Measurements from ENCODE around the gene CBX8.
"Not testable (repeated sequence)": the region's sequence is repeated elsewhere in the genome, so short reads cannot be mapped to it uniquely, and the experiment has no call there.

Gene CBX8

DNA sequence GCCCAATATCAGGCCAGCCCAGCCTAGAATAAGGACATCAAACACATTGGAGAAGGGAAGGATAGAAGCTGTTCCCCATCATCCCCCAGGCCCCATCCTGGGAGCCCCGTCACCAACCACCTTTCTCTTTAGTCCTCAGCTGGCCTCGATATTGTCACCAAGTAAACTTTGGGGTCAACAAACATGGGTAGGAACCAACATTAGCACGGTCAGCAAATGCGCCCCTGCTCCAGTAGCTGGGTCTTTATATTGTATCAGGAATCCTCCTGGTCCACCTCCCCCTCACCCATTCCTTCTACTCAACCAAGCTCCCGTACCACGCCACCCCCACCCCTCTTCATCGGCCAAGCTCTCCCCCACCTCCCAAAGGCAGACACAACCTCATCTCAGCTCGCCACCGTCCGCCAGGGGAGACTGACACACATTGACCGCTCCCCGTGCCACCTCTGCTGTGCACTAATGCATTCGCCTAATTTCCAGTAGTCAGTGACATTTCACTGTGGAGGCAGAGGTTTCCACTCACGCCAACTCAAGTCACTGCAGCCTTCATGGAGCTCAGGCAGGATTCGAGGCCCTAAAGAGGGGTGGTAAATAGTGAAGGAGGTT, 39.6 kb downstream of the CBX8 start:
- no peak for DNase-seq (ENCODE audit: extremely low read depth in 1 of 2, low read depth in 1 of 2)

DNA sequence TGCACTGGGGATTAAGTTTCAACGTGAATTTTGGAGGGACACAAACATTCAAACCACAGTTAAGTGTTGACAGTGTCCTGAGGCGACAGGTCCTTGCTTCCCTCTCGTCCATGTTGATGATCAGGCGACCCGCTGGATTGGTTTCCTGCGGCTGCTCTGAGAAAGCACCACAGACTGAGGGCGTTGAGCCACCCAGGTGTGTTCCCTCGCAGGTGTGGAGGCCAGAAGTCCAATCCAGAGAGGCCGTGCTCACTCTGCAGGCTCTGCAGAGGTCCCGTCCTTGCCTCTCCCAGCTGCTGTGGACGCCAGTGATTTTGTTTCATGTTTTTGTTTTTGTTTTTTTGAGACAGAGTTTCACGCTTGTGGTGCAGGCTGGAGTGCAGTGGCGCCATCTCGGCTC, 41.3 kb downstream of the CBX8 start:
- DNase-seq (ENCODE audit: extremely low read depth in 1 of 2, low read depth in 1 of 2): no peak

DNA sequence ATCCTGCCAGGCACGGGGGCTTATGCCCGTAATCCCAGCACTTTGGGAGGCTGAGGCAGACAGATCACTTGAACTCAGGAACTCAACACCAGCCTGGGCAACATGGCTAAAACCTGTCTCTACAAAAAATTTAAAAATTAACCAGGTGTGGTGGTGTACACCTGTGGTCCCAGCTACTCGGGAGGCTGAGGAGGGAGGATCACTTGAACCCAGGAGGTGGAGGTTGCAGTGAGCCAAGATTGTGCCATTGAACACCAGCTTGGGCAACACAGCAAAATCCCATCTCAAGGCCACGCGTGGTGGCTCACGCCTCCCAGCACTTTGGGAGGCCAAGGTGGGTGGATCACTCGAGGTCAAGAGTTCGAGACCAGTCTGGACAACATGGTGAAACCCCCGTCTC, 42.0 kb downstream of the CBX8 start:
- DNase-seq (ENCODE audit: extremely low read depth in 1 of 2, low read depth in 1 of 2): not testable (repeated sequence)

DNA sequence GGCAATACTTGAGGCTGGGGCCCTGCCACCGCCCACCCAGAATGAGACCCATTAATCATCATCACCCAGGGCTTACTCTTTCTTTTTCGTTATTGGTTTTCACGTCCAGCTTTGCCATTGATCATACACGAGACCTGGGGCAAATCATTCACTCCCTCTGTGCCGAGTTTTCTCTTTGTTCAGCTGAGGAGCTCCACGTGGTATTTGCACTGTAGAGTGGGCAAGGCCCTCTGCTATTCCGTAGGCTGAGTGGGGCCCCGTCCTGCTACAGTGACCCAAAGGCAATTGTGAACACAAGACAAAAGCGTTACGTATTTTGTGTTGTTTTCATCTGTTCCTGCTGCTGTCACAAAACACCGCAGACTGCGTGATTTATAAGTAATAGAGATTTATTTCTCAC, 42.5 kb downstream of the CBX8 start:
- DNase-seq (ENCODE audit: extremely low read depth in 1 of 2, low read depth in 1 of 2): no peak

DNA sequence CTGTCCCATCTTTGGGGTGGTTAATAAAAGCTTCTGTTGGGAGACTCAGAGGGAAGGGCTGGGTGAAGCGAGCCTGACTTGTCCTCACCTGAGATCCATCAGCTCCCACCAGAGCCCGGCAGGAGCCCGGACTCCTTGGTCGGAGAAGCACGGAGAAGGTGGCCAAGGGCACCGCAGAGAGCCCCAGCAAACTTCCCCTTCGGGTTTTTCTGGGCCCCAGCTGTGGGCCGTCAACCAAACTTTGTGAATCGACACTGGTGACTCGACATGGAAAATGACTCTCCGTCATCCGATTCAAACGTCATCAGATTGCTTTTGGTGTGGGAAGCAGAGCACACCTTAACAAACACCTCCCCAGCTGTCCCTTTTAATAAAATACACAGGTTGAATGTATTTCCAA, 44.7 kb downstream of the CBX8 start:
- no peak for DNase-seq (ENCODE audit: extremely low read depth in 1 of 2, low read depth in 1 of 2)

DNA sequence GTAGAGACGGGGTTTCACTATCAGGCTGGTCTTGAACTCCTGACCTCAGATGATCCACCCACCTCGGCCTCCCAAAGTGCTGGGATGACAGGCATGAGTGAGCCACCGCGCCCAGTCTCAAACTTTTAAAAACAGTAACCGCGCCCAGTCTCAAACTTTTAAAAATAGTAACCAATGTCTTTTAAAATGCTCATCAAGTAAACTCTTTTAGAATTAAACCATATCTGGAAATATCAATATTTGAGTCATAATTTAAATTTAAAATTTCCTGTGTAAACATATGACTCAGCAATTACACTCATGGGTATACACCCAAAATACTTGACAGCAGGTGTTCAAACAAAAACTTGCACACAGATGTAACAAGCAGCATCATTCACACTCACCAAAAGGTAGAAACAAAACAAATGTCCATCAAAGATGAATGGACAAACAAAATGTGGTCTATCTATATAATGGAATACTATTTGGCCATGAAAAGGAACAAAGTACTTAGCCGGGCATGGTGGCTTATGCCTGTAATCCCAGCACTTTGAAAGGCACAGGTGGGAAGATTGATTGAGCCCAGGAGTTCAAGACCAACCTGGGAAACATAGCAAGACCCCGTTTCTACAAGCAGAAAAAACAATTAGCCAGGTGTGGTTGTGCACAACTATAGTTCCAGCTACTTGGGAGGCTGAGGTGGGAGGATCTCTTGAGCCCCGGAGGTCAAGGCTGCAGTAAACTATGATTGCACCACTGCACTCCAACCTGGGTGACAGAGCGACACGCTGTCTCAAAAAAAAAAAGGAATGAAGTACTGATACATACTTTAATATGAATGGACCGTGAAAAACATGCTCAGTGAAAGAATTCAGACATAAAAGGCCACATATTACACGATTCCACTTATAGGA, 46.0 kb downstream of the CBX8 start:
- DNase-seq (ENCODE audit: extremely low read depth in 1 of 2, low read depth in 1 of 2): no peak

DNA sequence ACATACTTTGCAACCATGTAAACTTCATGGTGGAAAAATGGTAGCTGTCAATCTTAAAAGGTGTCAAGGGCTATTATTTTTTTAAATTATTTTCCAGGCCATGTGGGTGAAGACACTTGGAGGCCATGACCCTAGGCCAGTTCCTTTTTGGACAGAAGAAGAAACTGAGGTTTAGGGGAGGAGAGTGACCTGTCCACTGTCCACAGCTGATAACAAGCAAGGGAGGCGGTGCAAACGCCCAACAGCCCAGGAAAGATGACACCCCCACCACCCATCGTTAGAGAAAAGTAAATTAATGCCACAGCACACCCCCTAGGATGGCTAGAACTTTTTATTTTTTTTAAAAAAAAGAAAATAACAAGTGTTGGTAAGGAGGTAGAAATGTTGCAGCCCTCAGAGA, 46.9 kb downstream of the CBX8 start:
- no peak for DNase-seq (ENCODE audit: extremely low read depth in 1 of 2, low read depth in 1 of 2)

DNA sequence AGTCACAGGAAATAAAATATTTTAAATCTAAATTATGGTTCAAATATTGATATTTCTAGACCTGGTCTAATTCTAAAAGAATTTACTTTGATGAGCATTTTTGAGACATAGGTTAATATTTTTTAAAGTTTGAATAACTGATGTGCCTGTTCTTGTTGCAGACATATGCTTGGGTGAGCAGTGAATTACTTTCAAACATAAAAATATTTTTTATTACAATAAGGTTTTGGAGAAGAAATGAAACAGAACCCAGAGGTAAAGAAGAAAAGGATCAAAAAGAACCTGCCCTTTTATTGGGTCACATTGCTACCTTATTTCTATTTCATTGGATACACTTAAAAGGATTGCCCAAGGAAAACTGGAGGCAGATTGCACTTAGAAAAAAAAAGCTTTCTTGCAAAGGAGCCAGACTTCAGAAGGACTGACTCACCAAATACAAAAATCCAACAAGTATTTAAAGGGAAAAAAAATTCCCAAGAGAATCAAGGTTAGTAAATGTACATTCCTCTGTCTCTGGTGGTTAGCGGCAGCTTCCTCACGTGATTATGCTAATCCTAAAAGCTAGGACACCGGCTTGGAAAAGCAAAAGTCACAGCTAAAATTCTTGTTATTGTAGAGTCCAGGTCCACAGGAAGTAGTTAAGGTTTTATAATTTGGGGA, 47.6 kb downstream of the CBX8 start:
- no peak for DNase-seq (ENCODE audit: extremely low read depth in 1 of 2, low read depth in 1 of 2)

DNA sequence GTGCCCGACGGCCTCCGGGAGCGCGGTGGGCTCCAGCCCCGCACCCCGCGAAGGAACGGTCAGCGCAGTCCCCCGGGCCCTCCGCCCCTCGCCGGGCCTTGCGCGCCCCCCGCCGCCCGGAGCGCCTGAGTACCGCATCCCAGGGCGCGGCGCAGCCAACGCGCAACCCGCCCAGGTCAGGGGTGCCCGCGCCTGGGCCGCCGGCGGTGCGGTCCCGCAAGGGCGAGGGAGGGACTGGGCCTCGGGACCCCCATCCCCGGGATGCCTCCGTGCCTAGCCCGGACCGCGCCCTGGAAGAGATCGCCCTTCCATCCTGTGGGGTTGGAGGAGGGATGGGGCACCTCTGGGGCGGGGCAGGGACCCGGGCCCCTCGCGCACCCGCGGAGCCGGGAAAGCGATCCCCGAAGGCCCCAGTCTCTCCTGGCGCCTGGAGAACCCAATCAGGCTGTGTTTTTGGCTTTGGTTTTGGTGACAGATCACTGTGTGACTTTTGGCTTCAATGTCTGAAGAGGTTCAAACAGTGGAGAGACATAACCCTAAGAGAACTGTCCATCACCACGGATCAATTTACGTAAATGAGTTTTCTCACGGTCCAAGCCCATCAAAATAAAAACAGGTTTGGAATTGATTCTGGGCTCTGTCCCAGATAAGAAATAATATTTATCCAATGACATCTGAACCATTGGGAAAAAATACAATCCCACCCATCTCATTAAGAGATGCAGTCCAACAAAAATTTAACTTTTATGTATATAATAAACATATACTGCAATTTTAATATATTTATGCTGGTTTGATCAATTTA, 48.4 kb downstream of the CBX8 start:
- DNase-seq (ENCODE audit: extremely low read depth in 1 of 2, low read depth in 1 of 2): no peak

DNA sequence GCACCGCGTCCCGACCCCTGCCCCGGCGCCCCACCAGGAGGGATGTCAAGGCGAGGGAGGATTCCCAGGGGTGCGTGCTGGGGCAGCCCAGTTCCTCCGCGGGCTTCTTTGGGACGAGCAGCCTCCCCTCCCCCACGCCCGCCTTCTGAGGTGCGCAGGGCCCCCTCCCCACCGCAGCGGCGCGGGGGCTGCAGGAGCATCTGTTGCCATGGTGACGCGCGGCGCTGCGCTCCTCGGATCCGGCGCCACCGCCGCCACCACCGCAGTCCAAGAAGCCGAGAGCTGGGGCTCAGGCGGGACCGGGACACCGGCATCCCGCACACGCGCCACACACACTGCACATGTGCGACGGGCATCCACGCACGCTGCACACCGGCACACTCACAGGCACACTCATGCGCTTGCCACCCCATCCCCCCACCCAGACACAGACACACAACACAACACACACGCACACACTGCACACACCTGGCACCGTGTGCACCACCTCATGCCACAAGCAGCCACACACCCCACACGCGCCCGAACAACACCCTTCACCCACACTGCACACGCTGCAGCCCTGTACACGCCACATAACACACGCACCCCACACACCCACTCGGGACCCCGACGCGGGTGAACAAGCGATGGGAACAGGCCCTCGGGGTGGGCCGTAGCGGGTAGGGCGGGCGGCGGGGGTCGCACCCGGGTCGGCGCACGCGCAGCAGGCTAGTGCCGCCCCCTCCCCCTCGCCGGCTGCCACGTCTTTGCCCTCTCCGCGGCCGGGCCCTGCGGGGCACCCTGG, 49.2 kb downstream of the CBX8 start:
- no peak for DNase-seq (ENCODE audit: extremely low read depth in 1 of 2, low read depth in 1 of 2)

DNA sequence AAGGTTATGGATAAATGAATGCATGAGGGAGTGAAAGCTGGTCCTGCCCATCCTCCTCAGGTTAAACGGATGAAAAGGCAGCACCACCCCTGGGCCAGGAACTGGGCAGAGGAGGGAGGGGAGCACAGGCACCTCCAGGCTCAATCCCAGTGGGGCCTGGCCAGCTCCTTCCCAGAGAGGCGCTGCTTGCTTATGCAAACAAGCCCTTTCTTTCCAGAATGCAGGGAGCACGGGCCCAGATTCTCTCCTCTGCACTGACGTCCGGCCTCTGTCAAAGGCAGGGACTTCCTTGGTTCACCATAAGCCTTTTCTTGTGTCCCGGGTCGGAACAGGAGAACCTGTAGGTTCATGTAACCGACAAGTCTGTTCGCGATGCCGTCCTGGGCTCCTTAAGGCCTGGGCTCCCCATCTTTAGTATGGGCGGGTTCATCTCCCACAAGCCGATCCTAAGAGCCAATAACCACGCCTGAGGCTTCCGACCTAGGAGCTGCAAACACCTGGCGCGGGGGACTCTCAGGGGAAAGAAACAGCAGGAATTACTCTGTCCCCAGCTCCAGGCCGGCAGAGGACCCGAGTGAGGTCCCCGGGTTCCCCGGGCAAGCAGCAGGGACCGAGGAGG, 49.9 kb downstream of the CBX8 start:
- no peak for DNase-seq (ENCODE audit: extremely low read depth in 1 of 2, low read depth in 1 of 2)

DNA sequence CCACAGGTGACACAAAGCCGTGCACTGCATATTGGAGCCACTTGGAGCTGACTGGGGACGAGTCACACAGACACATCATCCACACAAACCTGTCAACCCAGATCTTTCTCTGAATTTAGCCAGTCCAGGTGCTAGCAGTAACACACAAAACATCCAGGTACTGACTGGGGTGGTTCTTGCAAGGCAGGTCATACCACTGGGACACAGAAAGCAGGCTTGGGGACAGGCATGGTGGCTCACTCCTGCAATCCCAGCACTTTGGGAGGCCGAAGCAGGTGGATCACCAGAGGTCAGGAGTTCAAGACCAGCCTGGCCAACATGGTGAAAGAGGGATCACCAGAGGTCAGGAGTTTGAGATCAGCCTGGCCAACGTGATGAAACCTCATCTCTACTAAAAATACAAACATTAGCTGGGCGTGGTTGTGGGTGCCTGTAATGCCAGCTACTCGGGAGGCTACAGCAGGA, 51.2 kb downstream of the CBX8 start:
- no peak for DNase-seq (ENCODE audit: extremely low read depth in 1 of 2, low read depth in 1 of 2)

DNA sequence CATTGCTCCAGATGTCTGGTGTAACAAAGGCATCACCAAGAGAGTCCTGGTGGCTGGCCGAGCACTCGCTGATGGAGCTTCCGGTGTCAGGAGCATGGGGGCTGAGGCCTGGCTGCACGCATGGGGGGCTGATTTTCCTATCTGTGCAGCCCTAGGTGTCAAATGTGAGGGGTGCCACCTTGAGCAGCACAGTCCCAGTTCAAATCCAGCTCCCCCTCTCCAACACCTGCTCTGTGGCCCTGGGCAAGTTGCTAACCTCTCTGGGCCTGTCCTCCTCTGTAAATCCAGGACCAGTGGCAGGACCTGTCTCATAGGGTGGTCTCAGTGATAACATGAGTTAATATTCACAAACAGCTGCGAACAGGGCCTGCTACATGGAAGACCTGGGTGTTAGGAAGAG, 53.3 kb downstream of the CBX8 start:
- no peak for DNase-seq (ENCODE audit: extremely low read depth in 1 of 2, low read depth in 1 of 2)

DNA sequence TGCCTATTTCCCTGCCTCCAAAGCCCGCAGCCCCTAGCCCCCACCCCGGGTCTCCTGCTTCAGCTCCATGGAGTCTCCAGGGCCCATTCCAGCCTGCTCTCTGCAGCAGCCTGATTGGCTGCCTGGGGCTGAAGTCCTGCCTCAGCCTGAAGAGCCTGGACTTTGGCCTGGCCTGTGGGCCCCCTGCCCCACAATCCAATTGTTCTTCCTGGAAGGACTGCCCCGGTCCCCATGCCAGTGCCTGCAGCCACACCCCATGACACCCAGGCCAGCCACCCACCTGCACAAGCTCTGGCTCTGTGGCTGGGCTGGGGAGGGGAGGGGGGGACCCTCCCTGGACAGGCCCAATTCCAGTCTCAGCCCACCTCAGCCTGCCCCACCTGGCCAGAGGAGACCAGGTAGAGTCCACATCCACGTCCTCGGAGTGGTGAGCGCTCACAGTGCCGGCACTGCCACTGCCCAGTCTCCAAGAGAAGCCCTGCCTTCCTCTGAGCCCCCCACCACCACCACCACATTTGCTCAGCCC, 53.9 kb downstream of the CBX8 start:
- DNase-seq (ENCODE audit: extremely low read depth in 1 of 2, low read depth in 1 of 2): no peak

DNA sequence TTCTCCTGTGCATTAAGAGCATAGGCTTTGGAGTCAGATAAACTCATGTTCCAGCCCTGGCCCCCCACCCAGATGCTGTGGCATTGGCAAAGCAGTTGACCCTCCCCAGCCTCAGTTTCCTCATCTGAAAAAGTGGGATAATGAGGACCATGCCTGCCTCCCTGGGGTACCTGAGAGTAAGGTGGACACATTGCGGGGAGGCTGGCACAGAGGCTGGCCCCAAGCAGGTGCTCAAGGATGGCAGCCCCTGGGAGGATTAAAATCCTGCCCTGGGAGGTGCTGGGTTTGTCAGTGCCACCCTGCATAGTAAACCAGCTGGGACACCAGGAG, 54.3 kb downstream of the CBX8 start:
- DNase-seq (ENCODE audit: extremely low read depth in 1 of 2, low read depth in 1 of 2): no peak
